ENCODE results near the gene ASPHD1. TPM values are rescaled to one million over a fixed set of nuclear protein-coding genes. Genes with fewer than 3 reads are reported as not detected.

ASPHD1 gene
- total RNA-seq, 4 donors from 2014 or later: 0.33 TPM; not detected in 3

GRCh38 chr16:29916979-29917378, 16.7 kb downstream of the ASPHD1 start:
- H3K36me3 ChIP-seq: peaks cover 10 to 75% (median 49%) of the 10 kb centered on the region in 4 donors
- no peaks in the 10 kb centered on the region for H3K27me3 ChIP-seq
- no peak overlapping the region for H3K4me3 ChIP-seq
- H3K9me3 ChIP-seq: no peaks in the 10 kb centered on the region
- DNase-seq (ENCODE audit: extremely low spot score): no peak
- H3K27ac ChIP-seq (replicated peaks in 1 of 4): no peak overlapping the region
- intact Hi-C loops (cut with DNase I): no loop called here
- no peaks in the 10 kb centered on the region for H3K4me1 ChIP-seq
- WGBS: 96% methylated on average over 1 of the region's 1 CpG
- TF ChIP-seq EP300 (IDR thresholded peaks at IDR 0.05): no peak
- no peak for TF ChIP-seq POLR2AphosphoS5 (IDR thresholded peaks at IDR 0.05)
- TF ChIP-seq POLR2A (IDR thresholded peaks at IDR 0.05; ENCODE audit: low read depth): no peak
- no peak for TF ChIP-seq CTCF (IDR thresholded peaks at IDR 0.05)

GRCh38 chr16:29920288-29921033, 20.2 kb downstream of the ASPHD1 start:
- H3K36me3 ChIP-seq: peaks cover 18 to 68% (median 51%) of the 10 kb centered on the region in 4 donors
- DNase-seq (ENCODE audit: extremely low spot score): no peak
- H3K27ac ChIP-seq (replicated peaks in 1 of 4): no peak overlapping the region
- intact Hi-C loops (cut with DNase I): no loop called here
- no peak overlapping the region for H3K4me3 ChIP-seq
- no peaks in the 10 kb centered on the region for H3K9me3 ChIP-seq
- no peaks in the 10 kb centered on the region for H3K27me3 ChIP-seq
- peaks cover 12 to 24% (median 14%) of the 10 kb centered on the region in 4 donors for H3K4me1 ChIP-seq
- 81% methylated on average over 6 of the region's 6 CpGs for WGBS
- TF ChIP-seq CTCF (IDR thresholded peaks at IDR 0.05) (no peak), EP300 (IDR thresholded peaks at IDR 0.05) (no peak), POLR2AphosphoS5 (IDR thresholded peaks at IDR 0.05) (no peak), POLR2A (IDR thresholded peaks at IDR 0.05; ENCODE audit: low read depth) (no peak)

GRCh38 chr16:29921034-29921385, 20.7 kb downstream of the ASPHD1 start:
- Histone ChIP-seq H3K36me3 (peaks cover 18 to 68% (median 51%) of the 10 kb centered on the region in 4 donors), H3K4me3 (no peak overlapping the region), H3K9me3 (no peaks in the 10 kb centered on the region), H3K27ac (replicated peaks in 1 of 4) (no peak overlapping the region), H3K27me3 (no peaks in the 10 kb centered on the region), H3K4me1 (peaks cover 12 to 27% (median 15%) of the 10 kb centered on the region in 4 donors)
- DNase-seq (ENCODE audit: extremely low spot score): no peak
- intact Hi-C loops (cut with DNase I): no loop called here
- 77% methylated on average over 3 of the region's 3 CpGs for WGBS
- no peak for TF ChIP-seq EP300 (IDR thresholded peaks at IDR 0.05)
- no peak for TF ChIP-seq CTCF (IDR thresholded peaks at IDR 0.05)
- no peak for TF ChIP-seq POLR2AphosphoS5 (IDR thresholded peaks at IDR 0.05)
- no peak for TF ChIP-seq POLR2A (IDR thresholded peaks at IDR 0.05; ENCODE audit: low read depth)

GRCh38 chr16:29922326-29922725, 22.0 kb downstream of the ASPHD1 start:
- intact Hi-C loops (cut with DNase I): no loop called here
- no peaks in the 10 kb centered on the region for H3K27me3 ChIP-seq
- H3K36me3 ChIP-seq: peaks cover 18 to 57% (median 47%) of the 10 kb centered on the region in 4 donors
- H3K9me3 ChIP-seq: no peaks in the 10 kb centered on the region
- no peak overlapping the region for H3K4me3 ChIP-seq
- H3K27ac ChIP-seq (replicated peaks in 1 of 4): no peak overlapping the region
- DNase-seq (ENCODE audit: extremely low spot score): no peak
- 94% methylated on average over 2 of the region's 2 CpGs for WGBS
- peaks cover 19 to 35% (median 23%) of the 10 kb centered on the region in 4 donors for H3K4me1 ChIP-seq
- TF ChIP-seq POLR2A (IDR thresholded peaks at IDR 0.05; ENCODE audit: low read depth): no peak
- TF ChIP-seq CTCF (IDR thresholded peaks at IDR 0.05): no peak
- TF ChIP-seq EP300 (IDR thresholded peaks at IDR 0.05): no peak
- TF ChIP-seq POLR2AphosphoS5 (IDR thresholded peaks at IDR 0.05): no peak
